Skeletal muscle cell (primary cell): ENCODE measurements around the gene MRPL36.

ENCODE experiments used
- DNase-seq: peaks from one replicate; pipeline ENCODE4 v3.0.0-alpha.2; 2010; ENCODE audit warnings: low read depth
- H3K4me3 ChIP-seq: 2 replicates; pipeline ENCODE4 v1.5.1; 2011; ENCODE audit warnings: low read depth, mild to moderate bottlenecking, control low read depth, low read length, moderate library complexity

The MRPL36 gene

DNA sequence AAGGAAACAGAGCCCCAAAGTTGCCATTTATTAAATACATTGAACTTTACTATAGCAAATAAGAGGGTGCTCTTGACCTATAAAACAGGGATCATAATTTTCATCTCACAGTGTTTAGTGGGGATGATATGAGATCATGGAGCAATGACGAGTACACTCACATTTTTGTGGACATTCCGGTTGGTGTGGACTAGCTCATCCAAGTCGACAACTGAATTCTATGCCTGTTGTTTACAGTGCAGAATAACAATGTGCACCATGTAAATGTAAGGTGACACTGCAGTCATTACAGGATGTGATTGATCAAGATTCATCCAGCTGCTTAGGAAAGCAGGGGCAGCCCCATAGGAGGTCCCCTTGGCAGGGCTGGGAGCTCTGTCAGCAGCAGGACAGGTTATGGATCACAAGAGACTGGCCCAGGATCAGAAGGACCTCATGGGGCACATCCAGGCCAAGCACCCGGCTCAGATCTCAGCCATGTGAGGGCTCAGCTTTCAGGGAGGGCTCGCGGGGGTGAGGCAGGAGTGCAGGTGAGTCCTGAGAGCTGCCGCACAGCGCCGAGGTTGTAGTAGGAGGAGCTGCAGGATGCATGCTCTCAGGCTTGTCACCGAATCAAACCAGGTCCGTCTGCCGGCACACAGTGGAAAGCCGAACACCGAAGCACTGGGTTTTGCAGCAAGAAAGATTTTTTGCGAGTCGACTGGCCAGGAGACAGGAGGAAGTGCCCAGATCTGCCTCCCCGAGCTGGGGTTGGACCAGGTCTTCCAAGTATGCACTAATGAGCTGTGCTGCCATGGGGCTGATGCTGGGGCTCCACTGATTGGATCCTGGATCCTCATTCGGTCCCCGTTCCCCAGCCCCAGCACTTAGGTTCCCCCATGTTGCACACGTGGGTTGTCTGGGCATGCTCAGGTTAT lies 28.2 kb downstream of the MRPL36 start:
- H3K4me3 ChIP-seq = no peak overlapping the region
- DNase-seq = no peak

GRCh38 chr5:1770443-1770802 lies 29.2 kb downstream of the MRPL36 start:
- no peak for DNase-seq
- H3K4me3 ChIP-seq = no peak overlapping the region

DNA sequence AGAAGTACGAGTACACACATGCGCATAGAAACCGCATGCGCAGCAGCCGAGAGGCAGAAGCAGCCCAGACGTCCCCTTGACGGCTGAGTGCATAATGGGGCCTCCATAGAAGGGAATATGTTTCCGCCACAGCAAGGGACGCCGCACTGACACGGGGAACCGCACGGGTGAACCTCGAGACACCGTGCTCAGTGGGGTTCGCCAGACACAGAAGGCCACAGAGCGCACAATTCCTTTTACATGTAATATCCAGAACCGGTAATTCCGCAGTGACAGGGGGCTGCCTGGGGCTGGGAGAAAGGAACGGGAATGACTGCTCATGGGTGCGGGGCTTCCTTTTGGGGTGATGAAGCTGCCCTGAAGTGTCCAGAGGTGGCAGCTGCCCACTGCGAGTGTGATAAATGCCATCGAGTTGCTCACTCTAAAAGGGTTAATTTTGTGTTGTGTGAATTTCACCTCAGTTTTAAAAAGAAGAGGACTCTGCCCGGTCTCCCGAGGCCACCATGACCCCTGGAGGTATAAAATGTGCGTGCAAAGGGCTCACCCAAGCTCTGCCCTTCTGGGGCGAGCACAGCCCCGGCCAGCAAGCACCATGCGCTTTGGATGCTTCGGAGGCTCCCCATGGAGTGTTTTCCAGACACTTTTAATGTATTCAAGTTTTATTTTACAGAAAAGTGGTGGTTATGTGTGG lies 29.7 kb downstream of the MRPL36 start:
- no peak for DNase-seq
- H3K4me3 ChIP-seq = no peak overlapping the region

GRCh38 chr5:1769017-1769640 lies 30.5 kb downstream of the MRPL36 start:
- no peak for DNase-seq
- H3K4me3 ChIP-seq = no peak overlapping the region

GRCh38 chr5:1768283-1769000 lies 31.2 kb downstream of the MRPL36 start:
- no peak for DNase-seq
- no peak overlapping the region for H3K4me3 ChIP-seq

- DNase-seq = no peak
- H3K4me3 ChIP-seq = no peak overlapping the region
Measured at GRCh38 chr5:1767524-1768282, 31.9 kb downstream of the MRPL36 start.

DNA sequence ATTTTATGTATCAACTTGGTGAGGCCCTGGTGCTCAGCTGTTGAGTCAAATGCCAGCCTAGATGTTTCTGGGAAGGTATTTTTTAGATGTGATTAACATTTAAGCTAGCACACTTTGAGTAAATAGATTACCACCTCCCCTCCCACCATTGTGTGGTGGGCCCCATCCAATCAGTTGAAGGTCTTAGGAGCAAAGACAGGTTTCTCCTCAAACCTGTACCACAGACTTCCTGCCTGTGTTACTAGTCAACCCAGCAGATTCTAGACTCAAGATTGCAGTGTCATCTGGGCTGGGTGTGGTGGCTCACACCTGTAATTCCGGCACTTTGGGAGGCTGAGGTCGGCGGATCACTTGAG lies 33.8 kb downstream of the MRPL36 start:
- no peak overlapping the region for H3K4me3 ChIP-seq
- no peak for DNase-seq

- no peak overlapping the region for H3K4me3 ChIP-seq
- peak; percentile 5 for DNase-seq
Measured at GRCh38 chr5:1765141-1765879, 34.3 kb downstream of the MRPL36 start.

DNA sequence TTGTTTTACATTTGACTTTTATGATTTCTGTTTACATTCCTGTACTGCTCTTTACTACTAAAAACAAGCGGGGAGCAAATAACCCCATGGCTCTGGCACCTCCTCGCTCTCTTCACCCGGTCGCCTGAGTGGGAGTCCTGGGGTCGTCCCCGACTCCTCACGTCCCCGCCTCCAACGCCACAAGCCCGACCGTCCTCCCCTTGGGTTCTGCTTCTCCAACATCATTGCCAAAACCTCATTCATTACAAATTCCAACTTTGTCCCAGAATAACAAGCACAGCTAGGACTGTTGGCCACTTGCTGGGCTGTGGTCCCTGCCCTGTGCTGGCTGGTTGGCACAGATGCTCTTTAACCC lies 35.1 kb downstream of the MRPL36 start:
- no peak overlapping the region for H3K4me3 ChIP-seq
- DNase-seq = no peak

- no peak for DNase-seq
- H3K4me3 ChIP-seq = no peak overlapping the region
Measured at GRCh38 chr5:1763960-1764605, 35.6 kb downstream of the MRPL36 start.

GRCh38 chr5:1763548-1763911 lies 36.1 kb downstream of the MRPL36 start:
- H3K4me3 ChIP-seq = no peak overlapping the region
- DNase-seq = peak; percentile 8

- no peak for DNase-seq
- no peak overlapping the region for H3K4me3 ChIP-seq
Measured at GRCh38 chr5:1762883-1763547, 36.6 kb downstream of the MRPL36 start.

DNA sequence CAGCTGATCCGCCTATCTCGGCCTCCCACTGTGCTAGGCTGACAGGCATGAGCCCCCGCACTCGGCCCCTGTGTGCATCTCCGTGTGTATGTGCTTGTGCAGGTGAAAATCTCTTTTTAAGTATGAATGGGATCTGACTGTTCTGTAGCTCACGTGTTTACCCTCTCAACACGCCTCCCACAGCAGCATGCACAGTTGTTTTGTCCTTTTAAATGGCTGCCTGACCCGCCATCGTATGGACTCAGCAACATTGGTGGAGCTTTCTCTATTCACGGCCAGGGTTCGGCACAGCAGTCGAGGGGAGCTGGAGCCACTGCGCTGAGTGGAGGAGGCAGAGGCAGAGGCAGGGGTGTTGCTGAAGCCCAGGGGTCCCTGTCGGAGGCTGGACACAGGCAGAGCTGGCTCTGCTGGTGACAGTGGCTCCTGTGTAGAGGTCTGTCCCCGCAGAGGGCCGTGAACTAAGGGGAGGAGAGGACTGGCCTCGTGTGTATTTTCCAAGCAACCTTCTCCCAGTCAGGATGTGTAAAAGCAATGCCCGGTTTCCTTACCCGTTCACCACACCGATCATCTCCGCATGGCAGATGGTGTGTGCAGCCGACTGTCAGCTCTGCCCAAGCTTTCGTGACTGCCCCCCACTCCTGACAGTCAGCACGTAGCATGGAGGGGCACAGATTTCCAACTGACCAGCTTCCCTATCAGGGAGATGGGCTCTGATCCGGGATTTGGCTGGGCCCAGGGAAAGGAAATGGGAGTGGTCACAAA lies 37.3 kb downstream of the MRPL36 start:
- no peak overlapping the region for H3K4me3 ChIP-seq
- no peak for DNase-seq

GRCh38 chr5:1761453-1761755 lies 38.2 kb downstream of the MRPL36 start:
- DNase-seq = no peak
- H3K4me3 ChIP-seq = no peak overlapping the region

DNA sequence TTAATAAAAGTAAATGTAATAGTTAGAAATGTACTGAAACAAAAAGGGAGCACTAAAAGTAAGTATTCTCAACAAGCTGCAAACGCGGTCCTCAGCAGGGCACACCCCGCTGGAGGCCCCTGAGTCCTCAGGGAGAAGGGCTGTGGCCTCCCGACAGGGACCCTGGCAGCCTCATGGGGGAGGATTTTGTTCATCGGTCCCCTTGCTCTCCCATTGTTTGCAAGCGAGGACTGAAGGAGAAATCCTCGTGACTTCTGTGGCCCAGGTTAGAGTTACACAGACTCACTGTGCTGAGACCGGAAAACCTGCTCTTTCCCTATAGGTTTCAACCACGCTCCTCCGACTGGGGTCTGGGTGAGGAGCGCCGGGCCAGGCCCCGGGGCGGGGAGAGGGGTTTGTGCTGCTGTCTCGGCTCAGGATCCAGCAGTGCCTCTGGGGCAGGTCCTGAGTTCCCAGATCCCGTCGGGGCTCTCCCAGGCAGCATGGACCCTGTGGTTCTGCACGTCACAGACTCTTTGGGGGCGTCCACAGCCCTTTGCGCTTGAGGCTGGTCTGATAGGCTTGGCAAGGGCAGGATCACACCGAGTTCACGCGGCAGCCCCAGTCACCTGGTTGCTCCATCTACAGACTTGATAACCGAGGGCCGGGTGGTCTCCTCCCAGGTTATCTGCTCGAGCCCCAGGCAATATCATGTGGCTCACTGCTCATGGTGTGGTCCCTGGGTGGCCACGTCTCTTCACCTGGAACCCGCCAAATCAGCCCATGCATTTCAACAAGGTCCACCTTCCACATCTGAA lies 38.8 kb downstream of the MRPL36 start:
- no peak for DNase-seq
- H3K4me3 ChIP-seq = no peak overlapping the region

- DNase-seq = no peak
- H3K4me3 ChIP-seq = no peak overlapping the region
Measured at GRCh38 chr5:1760231-1760630, 39.4 kb downstream of the MRPL36 start.
